ENCODE measurements around the gene SCP2. TPM values are rescaled to one million over a fixed set of nuclear protein-coding genes. Genes with fewer than 3 reads are reported as not detected.

The SCP2 gene
- total RNA-seq, 6 experiments from 2014 or later, result 207 to 885 (median 634) TPM

DNA sequence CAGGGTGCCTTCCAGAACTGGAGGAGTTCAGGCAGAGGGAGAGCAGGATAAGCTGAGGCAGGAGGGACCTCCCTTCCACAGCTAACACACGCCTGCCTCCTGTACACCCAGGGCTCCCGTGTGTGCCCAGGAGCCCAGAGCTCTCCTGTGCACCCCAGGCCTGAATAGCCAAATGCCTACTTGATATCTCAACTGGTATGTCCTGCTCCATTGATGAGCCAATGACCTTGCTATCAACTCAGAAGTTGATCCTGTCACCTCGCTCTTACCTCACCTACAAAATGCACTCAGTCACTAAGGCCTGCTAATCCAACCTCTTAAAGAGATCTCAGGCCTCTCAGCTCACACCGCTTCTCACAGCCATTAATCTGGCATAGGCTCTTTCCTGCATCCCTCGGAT is 12.6 kb upstream of the SCP2 start:
- WGBS (ENCODE audit: insufficient coverage, low coverage, low lambda C conversion rate, missing lambda C conversion rate), result 86% methylated on average over 2 of the region's 5 CpGs
- TF ChIP-seq POLR2A (IDR thresholded peaks at IDR 0.05), result no peak
- TF ChIP-seq, protein P1, sequence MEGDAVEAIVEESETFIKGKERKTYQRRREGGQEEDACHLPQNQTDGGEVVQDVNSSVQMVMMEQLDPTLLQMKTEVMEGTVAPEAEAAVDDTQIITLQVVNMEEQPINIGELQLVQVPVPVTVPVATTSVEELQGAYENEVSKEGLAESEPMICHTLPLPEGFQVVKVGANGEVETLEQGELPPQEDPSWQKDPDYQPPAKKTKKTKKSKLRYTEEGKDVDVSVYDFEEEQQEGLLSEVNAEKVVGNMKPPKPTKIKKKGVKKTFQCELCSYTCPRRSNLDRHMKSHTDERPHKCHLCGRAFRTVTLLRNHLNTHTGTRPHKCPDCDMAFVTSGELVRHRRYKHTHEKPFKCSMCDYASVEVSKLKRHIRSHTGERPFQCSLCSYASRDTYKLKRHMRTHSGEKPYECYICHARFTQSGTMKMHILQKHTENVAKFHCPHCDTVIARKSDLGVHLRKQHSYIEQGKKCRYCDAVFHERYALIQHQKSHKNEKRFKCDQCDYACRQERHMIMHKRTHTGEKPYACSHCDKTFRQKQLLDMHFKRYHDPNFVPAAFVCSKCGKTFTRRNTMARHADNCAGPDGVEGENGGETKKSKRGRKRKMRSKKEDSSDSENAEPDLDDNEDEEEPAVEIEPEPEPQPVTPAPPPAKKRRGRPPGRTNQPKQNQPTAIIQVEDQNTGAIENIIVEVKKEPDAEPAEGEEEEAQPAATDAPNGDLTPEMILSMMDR (IDR thresholded peaks at IDR 0.05), result no peak
- ATAC-seq (peak in 1 of 4 donors; percentile 20), DNase-seq (peak in 1 of 3 donors; percentile 63)
- H3K27ac ChIP-seq, result peak overlapping the region in 2 of 3 donors; percentile 91 to 97
- intact Hi-C loops (cut with DNase I), result loop anchor here in 1 of 2 donors (10.0 kb wide), 1 partner anchor 270 kb away; no protein-coding TSS in a partner anchor
- no peaks in the 10 kb centered on the region for H3K9me3 ChIP-seq
- H3K4me3 ChIP-seq, result no peak overlapping the region
- H3K27me3 ChIP-seq, result no peaks in the 10 kb centered on the region
- peaks cover 0 to 5% (median 0%) of the 10 kb centered on the region in 4 donors for H3K36me3 ChIP-seq
- H3K4me1 ChIP-seq, result peaks cover 0 to 95% (median 33%) of the 10 kb centered on the region in 4 donors

DNA sequence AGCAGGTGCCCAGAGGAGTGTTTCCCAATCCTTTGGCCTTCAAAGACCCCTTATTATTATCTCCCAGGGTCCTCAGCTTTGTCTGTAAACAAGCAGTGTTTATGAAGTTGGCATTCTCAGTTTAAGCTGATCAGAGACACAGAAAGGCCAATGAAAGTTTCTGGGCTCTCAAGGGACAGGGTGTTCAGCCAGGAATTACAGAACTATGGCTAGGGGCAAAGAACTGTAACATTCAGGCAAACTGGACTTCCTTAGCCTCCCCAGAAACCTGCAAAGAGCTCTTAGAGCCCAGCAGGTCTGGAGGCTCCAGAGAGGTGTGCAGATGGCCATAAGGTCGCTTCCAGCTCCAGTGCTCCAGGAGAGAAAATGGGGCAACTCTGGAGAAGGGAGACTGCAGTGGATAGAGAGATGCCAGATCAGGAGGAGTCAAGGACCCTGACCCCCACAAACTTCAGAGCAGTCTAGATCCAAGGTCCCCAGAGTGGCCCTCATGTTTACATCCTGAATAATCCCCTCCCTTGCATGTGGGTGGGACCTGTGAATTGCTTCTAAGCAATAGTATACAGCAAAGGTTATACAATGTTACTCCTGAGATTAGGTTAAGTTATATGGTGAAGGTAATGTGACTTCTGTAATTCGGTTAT is 11.7 kb upstream of the SCP2 start:
- H3K9me3 ChIP-seq, result no peaks in the 10 kb centered on the region
- no peak for TF ChIP-seq POLR2A (IDR thresholded peaks at IDR 0.05)
- TF ChIP-seq, protein P1 (IDR thresholded peaks at IDR 0.05), result no peak
- WGBS (ENCODE audit: insufficient coverage, low coverage, low lambda C conversion rate, missing lambda C conversion rate), result 50% methylated on average over 1 of the region's 2 CpGs
- ATAC-seq (peak in 1 of 4 donors; percentile 4), DNase-seq (peak in 1 of 3 donors; percentile 59)
- peaks cover 0 to 95% (median 33%) of the 10 kb centered on the region in 4 donors for H3K4me1 ChIP-seq
- no peaks in the 10 kb centered on the region for H3K27me3 ChIP-seq
- no peak overlapping the region for H3K4me3 ChIP-seq
- intact Hi-C loops (cut with DNase I), result loop anchor here in 1 of 2 donors (10.0 kb wide), 1 partner anchor 269 kb away; no protein-coding TSS in a partner anchor
- H3K36me3 ChIP-seq, result peaks cover 0 to 5% (median 0%) of the 10 kb centered on the region in 4 donors
- peak overlapping the region; percentile 75 to 97 (median 91) for H3K27ac ChIP-seq

DNA sequence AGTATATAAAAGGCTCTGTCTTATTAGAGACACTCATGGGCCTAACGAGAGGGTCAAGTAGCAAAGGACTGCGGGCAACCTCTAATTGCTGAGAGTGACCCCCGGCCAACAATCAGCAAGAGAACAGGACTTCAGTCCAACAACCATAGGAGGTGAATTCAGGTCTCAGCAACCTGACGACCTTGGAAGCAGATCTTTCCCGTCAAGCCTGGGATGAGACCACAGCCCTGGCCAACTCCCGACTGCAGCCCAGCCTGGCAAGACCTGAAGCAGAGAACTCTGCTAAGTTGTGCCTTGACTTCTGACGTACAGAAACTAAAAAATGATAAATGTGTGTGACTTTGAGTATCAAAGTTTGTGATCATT is 11.2 kb upstream of the SCP2 start:
- Histone ChIP-seq H3K27ac (peak overlapping the region; percentile 75 to 97 (median 91)), H3K4me1 (peaks cover 0 to 90% (median 31%) of the 10 kb centered on the region in 4 donors), H3K36me3 (peaks cover 0 to 5% (median 0%) of the 10 kb centered on the region in 4 donors), H3K9me3 (no peaks in the 10 kb centered on the region), H3K4me3 (no peak overlapping the region), H3K27me3 (no peaks in the 10 kb centered on the region)
- TF ChIP-seq, protein P1 (IDR thresholded peaks at IDR 0.05), result no peak
- no peak for TF ChIP-seq POLR2A (IDR thresholded peaks at IDR 0.05)
- ATAC-seq, result peak in 3 of 4 donors; percentile 11 to 45 (median 13)
- 41% methylated on average over 4 of the region's 7 CpGs for WGBS (ENCODE audit: insufficient coverage, low coverage, low lambda C conversion rate, missing lambda C conversion rate)
- DNase-seq, result peak in 1 of 3 donors; percentile 79
- intact Hi-C loops (cut with DNase I), result loop anchor here in 1 of 2 donors (10.0 kb wide), 1 partner anchor 269 kb away; no protein-coding TSS in a partner anchor

DNA sequence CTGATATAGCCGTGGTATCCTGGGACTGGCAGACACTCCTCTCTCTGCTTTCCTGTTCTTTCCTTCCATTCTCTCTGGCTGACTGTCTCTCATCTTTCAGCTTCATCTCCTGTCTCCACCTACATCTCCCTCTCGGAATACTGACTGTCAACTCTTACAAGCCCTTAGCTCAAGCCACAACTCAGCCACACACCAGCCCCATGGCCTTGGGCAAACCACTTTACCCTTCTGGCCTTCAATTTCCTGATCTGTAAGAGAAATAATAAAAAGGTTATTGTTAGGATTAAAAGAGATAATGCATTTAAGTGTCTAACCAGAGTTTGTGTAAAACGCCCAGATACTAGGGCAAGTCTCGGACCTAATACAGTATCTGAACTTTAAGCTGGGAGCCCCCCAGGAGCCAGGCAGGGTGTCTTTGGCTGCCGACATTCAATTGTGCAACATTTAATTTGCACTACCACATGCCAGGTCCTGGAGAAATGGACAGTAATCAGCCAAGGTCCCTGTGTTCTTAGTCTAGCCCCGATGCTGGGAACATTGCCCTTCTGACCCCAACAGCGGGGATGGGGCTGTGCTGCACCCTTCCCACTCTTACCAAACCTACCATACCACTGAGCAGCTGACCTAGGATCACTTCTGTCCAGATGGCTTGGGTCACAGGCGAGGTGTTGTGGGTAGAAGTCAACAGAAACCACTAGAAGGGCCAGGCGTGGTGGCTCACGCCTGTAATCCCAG is 10.7 kb upstream of the SCP2 start:
- Histone ChIP-seq H3K36me3 (peaks cover 0 to 1% (median 0%) of the 10 kb centered on the region in 4 donors), H3K4me1 (peaks cover 0 to 84% (median 30%) of the 10 kb centered on the region in 4 donors), H3K9me3 (no peaks in the 10 kb centered on the region), H3K27me3 (no peaks in the 10 kb centered on the region), H3K27ac (peak overlapping the region; percentile 75 to 97 (median 91)), H3K4me3 (no peak overlapping the region)
- peak; percentile 78 to 96 (median 90) for DNase-seq
- WGBS (ENCODE audit: insufficient coverage, low coverage, low lambda C conversion rate, missing lambda C conversion rate), result 30% methylated on average over 10 of the region's 10 CpGs
- intact Hi-C loops (cut with DNase I), result loop anchor here in 1 of 2 donors (10.0 kb wide), 1 partner anchor 268 kb away; no protein-coding TSS in a partner anchor
- TF ChIP-seq, protein P1 (IDR thresholded peaks at IDR 0.05), result no peak
- no peak for TF ChIP-seq POLR2A (IDR thresholded peaks at IDR 0.05)
- peak; percentile 43 to 67 (median 58) for ATAC-seq

Data from right lobe of liver (tissue), 6 donors.